ENCODE data around the gene RBM3.

DNA sequence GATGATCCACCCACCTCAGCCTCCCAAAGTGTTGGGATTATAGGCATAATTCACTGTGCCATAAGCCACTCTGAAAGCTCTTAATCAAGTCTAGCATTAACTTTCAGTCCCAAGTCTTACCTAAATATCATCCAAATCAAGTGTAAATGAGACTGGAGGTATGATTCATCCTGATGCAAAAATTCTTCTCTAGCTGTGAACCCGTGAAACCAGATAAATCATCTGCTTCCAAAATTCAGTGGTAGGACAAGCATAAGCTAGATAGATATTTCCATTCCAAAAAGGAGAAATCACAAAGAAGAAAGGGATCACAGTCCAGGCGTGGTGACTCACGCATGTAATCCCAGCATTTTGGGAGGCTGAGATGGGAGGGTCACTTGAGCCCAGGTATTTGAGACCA, 43.5 kb upstream of the RBM3 start:
- no peak for TF ChIP-seq POLR2AphosphoS5 (IDR thresholded peaks at IDR 0.05; ENCODE audit: low read depth, low read length)
- TF ChIP-seq TAF1 (IDR thresholded peaks at IDR 0.05; ENCODE audit: borderline replicate concordance, insufficient read depth, low read length): no peak
- TF ChIP-seq, protein P1, sequence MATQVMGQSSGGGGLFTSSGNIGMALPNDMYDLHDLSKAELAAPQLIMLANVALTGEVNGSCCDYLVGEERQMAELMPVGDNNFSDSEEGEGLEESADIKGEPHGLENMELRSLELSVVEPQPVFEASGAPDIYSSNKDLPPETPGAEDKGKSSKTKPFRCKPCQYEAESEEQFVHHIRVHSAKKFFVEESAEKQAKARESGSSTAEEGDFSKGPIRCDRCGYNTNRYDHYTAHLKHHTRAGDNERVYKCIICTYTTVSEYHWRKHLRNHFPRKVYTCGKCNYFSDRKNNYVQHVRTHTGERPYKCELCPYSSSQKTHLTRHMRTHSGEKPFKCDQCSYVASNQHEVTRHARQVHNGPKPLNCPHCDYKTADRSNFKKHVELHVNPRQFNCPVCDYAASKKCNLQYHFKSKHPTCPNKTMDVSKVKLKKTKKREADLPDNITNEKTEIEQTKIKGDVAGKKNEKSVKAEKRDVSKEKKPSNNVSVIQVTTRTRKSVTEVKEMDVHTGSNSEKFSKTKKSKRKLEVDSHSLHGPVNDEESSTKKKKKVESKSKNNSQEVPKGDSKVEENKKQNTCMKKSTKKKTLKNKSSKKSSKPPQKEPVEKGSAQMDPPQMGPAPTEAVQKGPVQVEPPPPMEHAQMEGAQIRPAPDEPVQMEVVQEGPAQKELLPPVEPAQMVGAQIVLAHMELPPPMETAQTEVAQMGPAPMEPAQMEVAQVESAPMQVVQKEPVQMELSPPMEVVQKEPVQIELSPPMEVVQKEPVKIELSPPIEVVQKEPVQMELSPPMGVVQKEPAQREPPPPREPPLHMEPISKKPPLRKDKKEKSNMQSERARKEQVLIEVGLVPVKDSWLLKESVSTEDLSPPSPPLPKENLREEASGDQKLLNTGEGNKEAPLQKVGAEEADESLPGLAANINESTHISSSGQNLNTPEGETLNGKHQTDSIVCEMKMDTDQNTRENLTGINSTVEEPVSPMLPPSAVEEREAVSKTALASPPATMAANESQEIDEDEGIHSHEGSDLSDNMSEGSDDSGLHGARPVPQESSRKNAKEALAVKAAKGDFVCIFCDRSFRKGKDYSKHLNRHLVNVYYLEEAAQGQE (IDR thresholded peaks at IDR 0.05; ENCODE audit: insufficient read depth in 1 of 2, low read depth in 2 of 2, low read length in 2 of 2): no peak

Measured in PFSK-1 (cell line).